C4-2B (cell line): ENCODE results near the gene MTRR.

Experiments
- CTCF ChIP-seq: fragments of 450-650 bp; conservative IDR thresholded peaks from 2 replicates; pipeline ENCODE4 v1.5.1; 2017; ENCODE audit warnings: mild to moderate bottlenecking
- ZFX ChIP-seq: fragments of 450-650 bp; IDR thresholded peaks from 2 replicates; pipeline ENCODE4 v1.6.1; 2017

GRCh38 chr5:7897014-7897600 is 28.2 kb downstream of the MTRR start:
- peak; percentile 82 for TF ChIP-seq CTCF
- no peak for TF ChIP-seq ZFX
